GM20431 (cell line): ENCODE measurements around the gene BRSK2.

Experiments
- in situ Hi-C: fragments of 300-500 bp; cut with MseI, MboI; formaldehyde crosslinking; loops from one replicate; pipeline ENCODE4 v1.15.0; 2020; ENCODE audit warnings: low sequenced_read_pairs; ENCODE audit not compliant: unreplicated experiment

The BRSK2 gene

DNA sequence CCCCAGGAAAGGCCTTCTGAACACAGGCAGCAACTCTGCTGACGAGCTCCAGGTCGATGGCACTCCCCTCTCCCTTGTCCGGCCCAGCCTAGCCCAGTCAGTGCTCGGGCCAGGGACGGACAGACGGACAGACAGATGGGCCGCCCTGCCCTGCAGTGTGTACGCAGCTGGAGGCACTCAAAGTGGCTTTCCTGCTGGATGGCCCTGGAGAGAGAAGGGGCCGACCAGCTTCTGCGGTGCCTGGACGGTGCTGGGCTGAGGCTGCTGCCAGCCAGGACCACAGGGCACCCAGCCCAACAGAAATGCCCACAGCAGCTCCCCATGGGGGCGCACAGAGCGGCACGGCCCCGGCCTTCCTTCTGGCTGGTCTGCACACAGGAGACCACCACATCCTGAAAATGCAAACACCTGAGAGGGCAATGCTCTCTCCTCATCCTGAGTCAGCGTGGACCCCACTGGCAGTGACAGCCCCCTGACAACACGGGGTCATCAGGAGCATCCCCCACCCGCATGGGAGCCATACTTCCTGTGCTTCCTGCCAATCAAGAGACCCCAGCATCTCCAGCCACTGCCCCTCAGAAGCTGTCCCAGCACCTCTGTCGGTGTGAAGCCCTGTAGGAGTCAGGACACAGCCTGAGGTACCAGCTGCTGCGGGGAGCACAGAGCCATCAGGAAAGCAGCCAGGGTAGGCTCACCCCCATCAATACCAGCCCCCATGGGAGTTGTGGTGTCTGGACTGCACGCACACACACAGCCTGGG, 97.5 kb downstream of the BRSK2 start:
- in situ Hi-C loops, result no loop called here

GRCh38 chr11:1487851-1488574, 98.3 kb downstream of the BRSK2 start:
- in situ Hi-C loops, result no loop called here

GRCh38 chr11:1488575-1489180, 98.9 kb downstream of the BRSK2 start:
- in situ Hi-C loops, result no loop called here

- in situ Hi-C loops, result no loop called here
These were observed 100.9 kb downstream of the BRSK2 start for GRCh38 chr11:1490651-1491050.

GRCh38 chr11:1491379-1491778, 101.6 kb downstream of the BRSK2 start:
- in situ Hi-C loops, result no loop called here

GRCh38 chr11:1493650-1494244, 104.0 kb downstream of the BRSK2 start:
- in situ Hi-C loops, result no loop called here

GRCh38 chr11:1494650-1495049, 104.9 kb downstream of the BRSK2 start:
- in situ Hi-C loops, result no loop called here

- in situ Hi-C loops, result no loop called here
These were observed 106.5 kb downstream of the BRSK2 start for GRCh38 chr11:1496091-1496760.

GRCh38 chr11:1496761-1497095, 107.0 kb downstream of the BRSK2 start:
- in situ Hi-C loops, result no loop called here

- in situ Hi-C loops, result no loop called here
These were observed 107.9 kb downstream of the BRSK2 start for GRCh38 chr11:1497600-1497999.

- in situ Hi-C loops, result no loop called here
These were observed 108.5 kb downstream of the BRSK2 start for GRCh38 chr11:1498262-1498661.

DNA sequence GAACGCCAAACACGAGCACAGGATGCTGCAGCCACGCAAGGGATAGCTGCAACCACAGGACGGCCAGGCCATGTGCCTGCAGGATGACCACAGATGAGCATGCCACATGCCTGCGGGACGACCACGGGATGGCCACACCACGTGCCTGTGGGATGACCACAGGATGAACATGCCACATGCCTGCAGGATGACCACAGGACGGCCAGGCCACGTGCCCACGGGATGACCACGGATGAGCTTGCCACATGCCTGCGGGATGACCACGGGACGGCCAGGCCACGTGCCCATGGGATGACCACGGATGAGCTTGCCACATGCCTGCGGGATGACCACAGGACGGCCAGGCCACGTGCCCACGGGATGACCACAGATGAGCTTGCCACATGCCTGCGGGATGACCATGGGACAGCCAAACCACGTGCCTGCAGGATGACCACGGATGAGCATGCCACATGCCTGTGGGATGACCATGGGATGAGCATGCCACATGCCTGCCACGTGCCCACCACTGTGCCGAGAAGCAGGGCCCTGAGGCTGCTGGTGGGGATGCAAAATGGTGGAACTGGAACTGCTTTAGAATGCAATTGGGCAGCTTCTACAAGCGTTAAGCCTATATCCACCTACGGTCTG, 109.6 kb downstream of the BRSK2 start:
- in situ Hi-C loops, result no loop called here

DNA sequence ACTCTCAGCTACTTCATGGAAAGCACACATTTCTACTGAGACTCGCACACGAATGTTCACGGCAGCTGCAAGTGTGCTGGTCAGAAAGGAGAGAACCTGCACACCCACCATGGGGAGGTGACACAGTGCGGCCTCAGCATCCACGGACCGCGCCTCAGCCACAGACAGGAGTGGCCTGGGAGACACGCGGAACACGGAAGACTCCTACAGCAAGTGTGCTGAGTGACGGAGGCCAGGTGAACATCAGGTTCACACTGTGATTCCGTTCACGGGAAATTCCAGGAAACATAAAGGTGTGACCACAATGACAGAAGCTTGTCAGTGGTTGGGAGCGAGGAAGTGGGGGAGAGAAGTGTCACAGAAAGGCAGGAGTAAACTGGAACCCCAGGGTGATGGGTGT, 110.2 kb downstream of the BRSK2 start:
- in situ Hi-C loops, result no loop called here

GRCh38 chr11:1500466-1501420, 111.0 kb downstream of the BRSK2 start:
- in situ Hi-C loops, result no loop called here

DNA sequence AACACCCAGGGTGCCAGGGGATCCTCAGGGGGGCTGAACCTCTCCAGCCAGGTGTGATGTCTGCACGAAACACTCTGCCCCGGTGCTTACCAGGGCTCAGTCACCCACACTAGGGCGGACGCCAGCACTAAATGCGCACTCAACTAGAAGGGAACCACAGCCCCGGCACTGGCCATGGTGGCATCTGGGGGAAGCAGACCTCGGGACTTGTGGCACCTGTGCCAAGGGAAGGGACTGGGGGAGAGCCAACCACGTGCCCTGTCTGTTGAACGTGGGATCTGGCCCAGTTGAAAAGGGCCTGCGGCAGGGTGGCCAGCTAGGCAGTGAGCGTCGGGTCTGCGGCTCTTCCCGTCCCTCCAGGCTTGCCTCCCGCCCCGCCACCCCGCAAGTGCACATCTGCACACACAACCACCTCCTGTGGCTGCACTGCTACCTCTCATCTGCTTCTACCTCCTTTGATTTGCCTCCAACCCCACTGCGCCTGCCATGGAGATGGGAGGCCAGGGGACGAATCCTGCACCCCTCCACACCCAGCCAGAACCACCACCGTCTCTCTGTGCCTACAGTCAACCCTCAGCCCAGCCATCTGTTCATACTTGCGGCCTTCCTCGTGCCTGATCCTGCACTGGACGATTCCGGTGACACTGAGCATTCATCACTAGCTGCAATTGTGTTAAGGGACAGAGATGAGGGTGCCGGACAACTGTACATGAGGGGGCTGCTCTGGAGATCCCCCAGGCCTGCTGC, 111.9 kb downstream of the BRSK2 start:
- in situ Hi-C loops, result no loop called here

- in situ Hi-C loops, result no loop called here
These were observed 112.6 kb downstream of the BRSK2 start for GRCh38 chr11:1502168-1502953.

DNA sequence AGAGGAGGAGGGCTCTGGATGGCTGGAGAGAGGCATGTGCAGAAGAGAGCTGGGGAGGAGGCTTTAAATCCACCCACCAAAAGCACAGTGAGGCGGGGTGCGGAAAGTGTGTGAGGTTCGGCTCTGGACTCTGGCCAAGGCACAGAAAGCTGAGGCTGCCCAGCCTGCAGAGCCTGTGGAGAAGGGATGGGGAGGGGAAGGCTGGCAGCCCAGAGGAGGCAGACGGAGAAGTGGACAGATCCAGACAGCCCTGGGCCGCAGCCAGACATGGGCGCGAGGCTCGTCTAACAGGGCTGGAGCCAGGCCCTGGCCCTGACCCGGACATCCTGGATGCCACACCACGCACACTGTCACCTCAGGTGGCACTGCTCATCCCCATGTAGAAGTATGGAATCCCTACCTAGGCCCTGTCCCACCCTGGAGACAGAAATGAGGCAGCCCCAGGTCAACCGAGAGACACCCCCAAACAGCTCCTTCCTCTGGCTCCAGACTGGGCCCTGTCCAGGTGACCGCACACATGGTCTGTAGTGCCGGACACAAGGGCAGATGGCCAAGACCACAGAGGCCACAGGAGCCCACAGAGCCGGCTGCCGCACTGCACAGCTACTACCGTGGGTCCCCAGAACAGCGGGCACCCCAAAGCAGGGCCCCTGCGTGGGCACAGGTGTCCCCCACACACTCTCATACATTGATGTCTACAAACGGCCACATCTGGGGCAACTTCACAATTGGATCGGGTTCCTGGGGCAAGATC, 113.4 kb downstream of the BRSK2 start:
- in situ Hi-C loops, result no loop called here
